OCI-LY7 (cell line): Measurements from ENCODE around the gene VDR.

Experiments used
- EZH2phosphoT487 ChIP-seq: fragments of 200-600 bp; sonication (generic); IDR thresholded peaks from 2 replicates; pipeline ENCODE4 v1.6.1; 2018; ENCODE audit warnings: low read depth, borderline replicate concordance, mild to moderate bottlenecking, mixed run types, antibody characterized with exemption, low read length, moderate library complexity, mixed read lengths
- TF ChIP-seq, protein P1 (sequence below): fragments of 200-600 bp; sonication (generic); conservative IDR thresholded peaks from 2 replicates; pipeline ENCODE4 v1.5.1; 2014; ENCODE audit warnings: mild to moderate bottlenecking, antibody characterized with exemption, low read length, moderate library complexity, mixed read lengths

DNA sequence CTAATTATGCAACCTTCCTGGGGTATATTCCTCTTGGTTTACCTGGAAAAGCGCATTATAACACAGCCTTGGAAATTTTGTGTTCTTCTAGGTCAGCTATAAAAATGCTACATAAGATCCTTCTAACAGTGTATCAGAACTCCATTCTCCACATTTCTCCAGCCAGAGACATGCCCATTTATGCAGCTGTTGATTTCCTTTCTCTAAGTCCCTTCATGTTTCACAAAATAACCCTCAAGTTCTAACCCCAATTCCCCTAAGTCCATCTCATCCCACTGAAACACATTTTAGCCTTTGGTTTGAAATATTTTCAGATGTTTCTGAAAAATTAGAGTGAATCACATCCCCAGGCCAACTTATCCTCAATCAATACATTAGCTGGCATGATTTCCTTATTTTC, 64.2 kb downstream of the VDR start:
- TF ChIP-seq, protein P1, sequence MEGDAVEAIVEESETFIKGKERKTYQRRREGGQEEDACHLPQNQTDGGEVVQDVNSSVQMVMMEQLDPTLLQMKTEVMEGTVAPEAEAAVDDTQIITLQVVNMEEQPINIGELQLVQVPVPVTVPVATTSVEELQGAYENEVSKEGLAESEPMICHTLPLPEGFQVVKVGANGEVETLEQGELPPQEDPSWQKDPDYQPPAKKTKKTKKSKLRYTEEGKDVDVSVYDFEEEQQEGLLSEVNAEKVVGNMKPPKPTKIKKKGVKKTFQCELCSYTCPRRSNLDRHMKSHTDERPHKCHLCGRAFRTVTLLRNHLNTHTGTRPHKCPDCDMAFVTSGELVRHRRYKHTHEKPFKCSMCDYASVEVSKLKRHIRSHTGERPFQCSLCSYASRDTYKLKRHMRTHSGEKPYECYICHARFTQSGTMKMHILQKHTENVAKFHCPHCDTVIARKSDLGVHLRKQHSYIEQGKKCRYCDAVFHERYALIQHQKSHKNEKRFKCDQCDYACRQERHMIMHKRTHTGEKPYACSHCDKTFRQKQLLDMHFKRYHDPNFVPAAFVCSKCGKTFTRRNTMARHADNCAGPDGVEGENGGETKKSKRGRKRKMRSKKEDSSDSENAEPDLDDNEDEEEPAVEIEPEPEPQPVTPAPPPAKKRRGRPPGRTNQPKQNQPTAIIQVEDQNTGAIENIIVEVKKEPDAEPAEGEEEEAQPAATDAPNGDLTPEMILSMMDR, result no peak
- TF ChIP-seq EZH2phosphoT487, result no peak
